OCI-LY3 (cell line): ENCODE measurements around the gene CNTNAP4.

ENCODE experiments used
- CTCF ChIP-seq: fragments of 200-600, 300-600 bp; sonication (generic); IDR thresholded peaks from 2 replicates; pipeline ENCODE4 v1.5.1; 2014; ENCODE audit warnings: antibody characterized with exemption, low read length, low read depth
- EZH2phosphoT487 ChIP-seq: fragments of 200-600 bp; shearing (Covaris generic); IDR thresholded peaks from 2 replicates; pipeline ENCODE4 v1.6.1; 2018; ENCODE audit warnings: antibody characterized with exemption, mixed run types, low read depth

- TF ChIP-seq EZH2phosphoT487: no peak
- no peak for TF ChIP-seq CTCF
Measured at GRCh38 chr16:76385601-76386230, 108.5 kb downstream of the CNTNAP4 start.
